Karpas-422 (cell line): ENCODE results near the gene TMEM203. TPM values are rescaled to one million over a fixed set of nuclear protein-coding genes. Genes with fewer than 3 reads are reported as not detected.
A peak's percentile ranks its signal among the peaks of the same experiment; 100 is the strongest.

ENCODE experiments used
- DNase-seq: peaks from one replicate; pipeline ENCODE4 v3.0.0-alpha.2; 2015
- H2AFZ ChIP-seq: fragments of 200-600 bp; sonication (generic); 2 replicates; pipeline ENCODE4 v1.6.1; 2014; ENCODE audit warnings: antibody characterized with exemption, low read length, mixed read lengths
- H3K27ac ChIP-seq: fragments of 200-600 bp; sonication (generic); 2 replicates; pipeline ENCODE4 v1.5.1; 2014; ENCODE audit warnings: mild to moderate bottlenecking, low read length, moderate library complexity
- H3K27me3 ChIP-seq: fragments of 200-600 bp; sonication (generic); 2 replicates; pipeline ENCODE4 v1.6.1; 2014; ENCODE audit warnings: low read length, mixed read lengths
- H3K36me3 ChIP-seq: fragments of 200-600 bp; sonication (generic); 2 replicates; pipeline ENCODE4 v1.6.1; 2014; ENCODE audit warnings: low read length, mixed read lengths; ENCODE audit not compliant: insufficient read depth
- H3K4me1 ChIP-seq: fragments of 200-600 bp; sonication (generic); 2 replicates; pipeline ENCODE4 v1.6.1; 2014; ENCODE audit warnings: mild to moderate bottlenecking, low read length, mixed read lengths
- H3K4me2 ChIP-seq: fragments of 200-600 bp; sonication (generic); 2 replicates; pipeline ENCODE4 v1.6.1; 2014; ENCODE audit warnings: low read length, low read depth, mild to moderate bottlenecking; ENCODE audit not compliant: poor library complexity, severe bottlenecking
- H3K4me3 ChIP-seq: fragments of 200-600 bp; sonication (generic); 2 replicates; pipeline ENCODE4 v1.5.1; 2014; ENCODE audit warnings: mild to moderate bottlenecking, antibody characterized with exemption, low read length, mixed read lengths
- H3K79me2 ChIP-seq: fragments of 200-600 bp; sonication (generic); 2 replicates; pipeline ENCODE4 v1.6.1; 2014; ENCODE audit warnings: mild to moderate bottlenecking, low read length, mixed read lengths
- H3K9ac ChIP-seq: fragments of 200-600 bp; sonication (generic); 2 replicates; pipeline ENCODE4 v1.6.0; 2014; ENCODE audit warnings: low read length
- H3K9me2 ChIP-seq: fragments of 200-600 bp; sonication (generic), shearing (Covaris generic); replicated peaks from 2 replicates; pipeline ENCODE4 v1.6.0; 2014; ENCODE audit warnings: mild to moderate bottlenecking, low read length, moderate library complexity; ENCODE audit not compliant: insufficient read depth
- H3K9me3 ChIP-seq: fragments of 300-700, 200-600 bp; sonication (generic); 2 replicates; pipeline ENCODE4 v1.6.1; 2014; ENCODE audit warnings: low read length, mixed read lengths
- H4K20me1 ChIP-seq: fragments of 200-600 bp; sonication (generic); 2 replicates; pipeline ENCODE4 v1.6.1; 2014; ENCODE audit warnings: mild to moderate bottlenecking, antibody characterized with exemption, low read length, low read depth; ENCODE audit not compliant: insufficient read depth
- total RNA-seq: library from RNA; depleted of rRNA; stranded (reverse); fragments of >200 nt; shearing (Covaris generic); gene quantifications from 2 replicates; pipeline ENCODE4 v1.2.3, GENCODE V29; 2014; ENCODE audit warnings: low replicate concordance

Gene TMEM203
- total RNA-seq, 1 experiment from 2014 or later = 30.6 TPM

DNA sequence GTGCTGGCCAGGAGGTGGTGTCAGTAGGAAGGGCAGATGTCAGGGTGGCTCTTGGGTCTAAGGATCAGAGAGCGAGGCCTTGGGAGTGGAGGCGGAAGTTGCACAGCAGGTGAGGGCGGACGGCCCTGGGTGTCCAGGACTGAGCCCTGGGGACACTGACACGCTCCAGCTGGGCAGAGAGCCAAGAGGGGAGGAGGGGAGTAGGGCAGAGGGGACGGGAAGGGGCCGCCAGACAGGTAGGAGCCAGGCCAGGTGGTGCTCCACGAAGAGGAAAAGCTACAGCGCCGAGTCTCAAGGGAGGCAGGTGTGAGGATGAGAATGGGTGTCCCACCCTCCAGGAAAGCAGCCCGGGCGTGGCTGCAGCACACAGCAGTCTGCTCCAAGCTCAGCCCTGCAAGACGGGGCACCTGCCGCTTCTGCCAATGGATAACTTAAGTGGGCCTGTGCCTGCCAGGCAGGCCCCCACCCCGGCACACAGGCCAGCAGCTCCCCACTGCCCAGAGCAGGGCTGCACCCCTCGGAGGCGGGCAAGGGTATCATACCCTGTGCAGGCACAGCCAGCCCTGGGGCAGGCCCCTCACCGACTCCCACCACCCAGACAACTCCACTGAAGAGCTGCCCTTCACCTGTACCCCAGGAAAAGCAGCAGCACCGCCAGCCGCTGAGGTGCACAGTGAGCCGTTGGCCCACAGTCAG is 9.8 kb downstream of the TMEM203 start:
- Histone ChIP-seq H3K9me2 (no peaks in the 10 kb centered on the region), H4K20me1 (peaks cover 5% of the 10 kb centered on the region; the same call in 1 of the 2 replicates), H2AFZ (no peak overlapping the region), H3K9me3 (no peaks in the 10 kb centered on the region), H3K9ac (no peak overlapping the region), H3K4me3 (no peak overlapping the region), H3K36me3 (no peaks in the 10 kb centered on the region), H3K27ac (no peak overlapping the region), H3K27me3 (no peaks in the 10 kb centered on the region), H3K4me1 (peaks cover 31% of the 10 kb centered on the region), H3K4me2 (no peak overlapping the region), H3K79me2 (peaks cover 48% of the 10 kb centered on the region)
- no peak for DNase-seq

DNA sequence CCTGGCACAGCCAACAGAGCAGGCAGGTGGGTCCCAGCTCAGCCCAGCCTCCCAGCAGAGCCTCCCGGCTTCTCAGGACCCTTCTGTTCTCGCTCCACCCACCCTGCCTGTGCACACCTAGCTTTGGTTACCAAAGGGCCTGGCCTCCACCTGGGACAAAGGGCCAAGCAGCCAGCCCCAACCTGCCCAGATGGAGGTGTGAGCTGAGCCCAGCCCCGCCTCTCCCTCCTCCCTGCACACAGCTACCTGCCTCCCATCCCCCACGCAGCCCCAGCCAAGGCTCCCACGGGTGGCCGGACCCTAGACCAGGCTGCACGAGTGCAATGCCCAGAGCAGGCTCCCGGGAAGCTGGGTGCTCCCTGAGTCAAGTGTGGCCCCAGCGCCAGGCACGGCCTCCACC is 10.5 kb downstream of the TMEM203 start:
- Histone ChIP-seq H3K36me3 (no peaks in the 10 kb centered on the region), H3K4me3 (no peak overlapping the region), H3K27ac (no peak overlapping the region), H3K9me3 (no peaks in the 10 kb centered on the region), H3K9ac (no peak overlapping the region), H3K4me1 (peaks cover 39% of the 10 kb centered on the region), H4K20me1 (peaks cover 11% of the 10 kb centered on the region; the same call in 1 of the 2 replicates), H3K27me3 (no peaks in the 10 kb centered on the region), H2AFZ (no peak overlapping the region), H3K79me2 (peaks cover 56% of the 10 kb centered on the region), H3K4me2 (no peak overlapping the region), H3K9me2 (no peaks in the 10 kb centered on the region)
- DNase-seq = no peak

DNA sequence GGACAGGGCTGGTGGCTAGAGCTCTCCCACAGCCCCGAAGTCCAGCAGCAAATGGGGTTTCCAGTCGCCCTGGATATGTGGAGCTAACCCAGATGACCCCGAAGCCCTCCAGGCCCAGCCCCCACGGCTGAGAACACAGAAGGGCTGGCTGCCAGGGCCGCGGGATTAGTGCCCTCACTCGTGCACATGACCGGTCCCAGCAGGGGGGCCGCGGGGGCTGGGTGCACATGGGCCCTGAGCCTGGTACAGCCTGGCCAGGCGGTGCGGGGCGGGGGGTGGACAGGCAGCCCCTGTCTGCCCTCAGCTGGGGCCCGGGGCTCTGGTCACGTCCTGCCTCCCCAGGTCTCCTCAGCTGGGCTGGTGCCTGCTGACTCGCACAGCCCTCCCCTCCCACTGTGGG is 11.1 kb downstream of the TMEM203 start:
- Histone ChIP-seq H3K79me2 (peaks cover 56% of the 10 kb centered on the region), H3K4me2 (no peak overlapping the region), H4K20me1 (peaks cover 16% of the 10 kb centered on the region; the same call in 1 of the 2 replicates)

DNA sequence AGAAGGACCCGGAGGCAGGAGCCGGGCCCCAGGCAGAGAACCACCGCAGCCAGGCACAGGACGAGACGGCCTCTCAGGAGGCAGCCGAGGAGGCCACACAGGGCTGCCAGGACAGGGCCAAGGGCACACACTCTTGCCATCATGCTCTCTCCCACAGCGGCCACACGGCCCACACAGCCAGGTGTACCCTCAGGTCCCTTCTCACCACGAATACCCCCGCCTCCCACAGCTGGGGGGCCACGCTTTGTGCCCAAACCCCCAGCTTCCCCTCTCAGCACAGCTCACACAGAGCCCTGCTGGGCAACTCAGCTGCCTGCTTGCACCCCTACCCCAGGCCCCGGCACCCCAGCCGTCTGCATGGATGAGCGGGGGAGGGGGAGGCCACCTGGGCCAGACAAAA is 11.7 kb downstream of the TMEM203 start:
- H4K20me1 ChIP-seq = peaks cover 19% of the 10 kb centered on the region; the same call in 1 of the 2 replicates

More for the DNA sequence above, 11.1 kb downstream of the TMEM203 start:
- Histone ChIP-seq H3K27ac (no peak overlapping the region), H2AFZ (no peak overlapping the region), H3K9ac (no peak overlapping the region), H3K27me3 (no peaks in the 10 kb centered on the region), H3K4me3 (no peak overlapping the region), H3K9me3 (no peaks in the 10 kb centered on the region), H3K9me2 (no peaks in the 10 kb centered on the region), H3K4me1 (peaks cover 39% of the 10 kb centered on the region), H3K36me3 (no peaks in the 10 kb centered on the region)
- DNase-seq = no peak

DNA sequence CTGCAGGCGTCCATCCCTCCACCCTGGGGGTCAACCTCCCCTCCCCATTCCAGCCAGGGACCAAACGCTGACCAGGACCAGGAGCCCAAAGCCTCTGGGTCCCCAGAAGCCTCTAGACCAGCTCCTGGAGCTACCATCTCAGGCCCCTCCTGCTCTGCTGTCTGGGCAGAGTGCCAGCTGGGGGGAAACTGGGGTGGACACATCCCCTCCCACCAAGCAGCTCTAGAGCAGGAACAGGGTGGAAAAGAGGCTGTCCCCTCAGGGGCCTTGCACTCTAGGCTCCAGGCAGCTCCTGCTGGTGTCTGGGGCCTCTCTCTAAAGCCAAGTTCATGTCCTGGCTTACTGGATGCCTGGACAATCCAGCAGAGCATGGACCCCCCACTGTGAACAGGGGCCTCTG is 12.6 kb downstream of the TMEM203 start:
- H3K79me2 ChIP-seq = peaks cover 45% of the 10 kb centered on the region
- peaks cover 25% of the 10 kb centered on the region for H3K4me1 ChIP-seq
- H3K9me2 ChIP-seq = no peaks in the 10 kb centered on the region
- no peaks in the 10 kb centered on the region for H3K27me3 ChIP-seq
- H3K4me2 ChIP-seq = no peak overlapping the region
- H3K36me3 ChIP-seq = no peaks in the 10 kb centered on the region
- DNase-seq = no peak
- H2AFZ ChIP-seq = no peak overlapping the region
- H3K9ac ChIP-seq = no peak overlapping the region
- no peaks in the 10 kb centered on the region for H3K9me3 ChIP-seq
- H3K27ac ChIP-seq = no peak overlapping the region
- no peak overlapping the region for H3K4me3 ChIP-seq
- H4K20me1 ChIP-seq = peaks cover 20% of the 10 kb centered on the region; the same call in 1 of the 2 replicates

More for the DNA sequence above, 11.7 kb downstream of the TMEM203 start:
- no peaks in the 10 kb centered on the region for H3K9me2 ChIP-seq
- no peak overlapping the region for H2AFZ ChIP-seq
- H3K27ac ChIP-seq = no peak overlapping the region
- H3K4me2 ChIP-seq = no peak overlapping the region
- no peak overlapping the region for H3K9ac ChIP-seq
- no peaks in the 10 kb centered on the region for H3K9me3 ChIP-seq
- no peaks in the 10 kb centered on the region for H3K27me3 ChIP-seq
- H3K4me3 ChIP-seq = no peak overlapping the region
- H3K79me2 ChIP-seq = peaks cover 50% of the 10 kb centered on the region
- no peak for DNase-seq
- peaks cover 34% of the 10 kb centered on the region for H3K4me1 ChIP-seq
- no peaks in the 10 kb centered on the region for H3K36me3 ChIP-seq

DNA sequence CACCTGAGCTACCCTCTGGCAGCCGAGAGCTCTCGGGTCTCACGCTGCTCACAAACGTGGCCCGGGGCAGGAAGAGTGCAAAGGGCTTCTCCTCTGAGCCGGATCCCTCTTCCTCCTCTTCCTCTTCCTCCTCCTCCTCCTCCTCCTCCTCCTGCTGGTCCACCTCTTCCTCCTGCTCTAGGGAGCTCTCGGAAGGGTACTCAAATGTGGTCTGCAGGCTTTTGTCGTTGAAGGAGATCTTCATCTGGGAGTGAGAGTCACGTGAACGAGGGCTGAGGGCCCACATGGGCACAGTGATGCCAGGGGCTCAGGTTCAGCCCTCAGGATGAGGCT is 13.0 kb downstream of the TMEM203 start:
- no peak for DNase-seq
- Histone ChIP-seq H4K20me1 (peaks cover 24% of the 10 kb centered on the region), H2AFZ (no peak overlapping the region), H3K4me3 (no peak overlapping the region), H3K9me2 (no peaks in the 10 kb centered on the region), H3K4me1 (peaks cover 25% of the 10 kb centered on the region), H3K9me3 (no peaks in the 10 kb centered on the region), H3K9ac (no peak overlapping the region), H3K27me3 (no peaks in the 10 kb centered on the region), H3K27ac (no peak overlapping the region), H3K4me2 (no peak overlapping the region), H3K36me3 (no peaks in the 10 kb centered on the region), H3K79me2 (peaks cover 45% of the 10 kb centered on the region)

DNA sequence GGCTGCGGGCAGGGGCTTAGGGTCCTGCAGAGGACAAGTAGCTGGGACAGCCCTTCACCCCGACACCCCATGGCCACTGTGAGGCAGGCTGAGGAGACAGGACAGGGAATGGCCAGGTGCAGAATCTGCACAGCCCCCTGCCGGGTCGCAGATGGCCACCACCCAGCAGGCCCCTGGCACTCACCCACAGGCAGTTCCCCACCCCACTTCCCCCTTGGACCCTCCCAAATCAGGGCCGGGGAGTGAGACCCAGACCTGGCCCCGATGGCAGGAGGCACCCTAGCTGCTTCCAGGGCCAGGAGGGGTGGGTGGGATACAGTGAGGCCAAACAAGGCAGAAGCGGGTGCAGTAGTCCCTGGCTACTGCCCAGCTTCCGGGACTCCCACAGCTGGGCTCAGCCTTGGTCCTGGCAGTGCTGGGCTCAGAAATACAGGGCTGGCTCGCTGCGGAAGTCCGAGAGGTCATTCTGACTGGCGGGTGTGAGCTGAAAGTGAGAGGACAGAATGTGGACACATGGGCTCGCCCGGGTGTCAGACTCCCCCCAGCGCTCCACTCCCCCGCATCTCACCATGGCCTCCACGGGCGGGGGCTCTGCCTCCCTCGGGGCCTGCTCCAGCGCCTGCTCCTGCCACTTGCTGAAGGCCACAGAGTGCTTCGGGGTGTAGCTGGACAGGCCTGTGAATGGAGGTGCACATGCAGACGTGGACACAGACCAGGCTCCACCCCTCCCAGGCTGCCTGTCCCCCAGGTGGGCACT is 13.6 kb downstream of the TMEM203 start:
- Histone ChIP-seq H3K9me3 (no peaks in the 10 kb centered on the region), H3K4me3 (no peak overlapping the region), H3K79me2 (peaks cover 46% of the 10 kb centered on the region), H3K27me3 (no peaks in the 10 kb centered on the region), H2AFZ (no peak overlapping the region), H3K4me1 (peaks cover 28% of the 10 kb centered on the region), H3K27ac (no peak overlapping the region), H3K9me2 (no peaks in the 10 kb centered on the region), H3K4me2 (no peak overlapping the region), H3K36me3 (no peaks in the 10 kb centered on the region), H3K9ac (no peak overlapping the region), H4K20me1 (peaks cover 26% of the 10 kb centered on the region)
- no peak for DNase-seq

DNA sequence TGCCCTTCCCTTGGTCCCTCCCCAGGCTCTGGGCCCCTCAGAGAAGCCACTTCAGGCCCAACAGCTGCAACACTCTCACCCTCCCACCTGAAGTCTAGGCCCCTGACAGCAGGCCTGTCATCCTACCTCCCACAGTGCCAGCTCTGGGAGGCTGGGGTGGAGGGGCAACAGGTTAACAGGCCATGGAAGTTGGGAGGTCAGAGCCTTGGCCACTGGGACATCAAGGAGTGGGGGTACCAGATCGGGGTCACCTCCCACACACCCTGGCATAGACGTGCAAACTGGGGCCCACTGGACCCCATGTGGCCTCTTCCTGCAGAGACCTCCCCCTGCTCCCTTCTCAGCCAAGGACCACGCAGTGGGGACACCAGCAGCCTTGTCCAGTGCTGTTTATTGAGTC is 14.2 kb downstream of the TMEM203 start:
- Histone ChIP-seq H3K79me2 (peaks cover 44% of the 10 kb centered on the region), H3K4me1 (peaks cover 32% of the 10 kb centered on the region), H3K27ac (no peak overlapping the region), H3K9me3 (no peaks in the 10 kb centered on the region), H3K36me3 (no peaks in the 10 kb centered on the region), H3K9ac (no peak overlapping the region), H4K20me1 (peaks cover 26% of the 10 kb centered on the region), H3K4me3 (no peak overlapping the region), H3K9me2 (no peaks in the 10 kb centered on the region), H3K4me2 (peak overlapping the region; percentile 77), H2AFZ (no peak overlapping the region), H3K27me3 (no peaks in the 10 kb centered on the region)
- DNase-seq = peak; percentile 41
